ENCODE data around the gene CTDSP2. TPM values are rescaled to one million over a fixed set of nuclear protein-coding genes. Genes with fewer than 3 reads are reported as not detected.

The CTDSP2 gene
- total and polyA plus RNA-seq, 10 of the 15 experiments (the other 5 are each of a cell fraction or from before 2014, with no cell fraction given) = 17.3 to 98.2 (median 54.1) TPM

- TF ChIP-seq SUZ12 (IDR thresholded peaks at IDR 0.05; ENCODE audit: unreplicated experiment) = no peak
- peak; percentile 78; the same call in 1 of the 2 replicates for TF ChIP-seq ZNF207 (IDR thresholded peaks at IDR 0.05; ENCODE audit: borderline replicate concordance)
- peak; percentile 22; the same call in 1 of the 2 replicates for TF ChIP-seq ATF2 (IDR thresholded peaks at IDR 0.05; ENCODE audit: low read length)
- peak; percentile 92; the same call in 1 of the 2 replicates for TF ChIP-seq PML (IDR thresholded peaks at IDR 0.05; ENCODE audit: low read length)
- 0 out of 2 replicates have a peak, but pooled peaks have one; percentile 62 for TF ChIP-seq PAX5 (IDR thresholded peaks at IDR 0.05; ENCODE audit: borderline replicate concordance, low read depth, low read length)
Observed at GRCh38 chr12:57782608-57783465, 63.7 kb downstream of the CTDSP2 start, which contains the start of gene TSFM (continued).

GRCh38 chr12:57782243-57782607, 64.3 kb downstream of the CTDSP2 start:
- POLR2A ChIA-PET = interaction anchor here (1.5 kb wide), 1 partner anchor 117 kb away, joined by 3 read pairs; no protein-coding TSS in a partner anchor
- in situ Hi-C loops (cut with MboI) = no loop called here
- Histone ChIP-seq H2AFZ (ENCODE audit: control insufficient read depth, low read depth, low read length) (peak overlapping the region; percentile 67), H3K27ac (ENCODE audit: control insufficient read depth, insufficient read depth) (peak overlapping the region; percentile 22; the same call in 1 of the 2 replicates), H3K36me3 (ENCODE audit: control insufficient read depth in 2 of 2, insufficient read depth in 2 of 2, low read length in 1 of 2) (peaks cover 0 to 12% of the 10 kb centered on the region in 2 experiments; a peak in 3 of 4 replicates), H3K27me3 (replicated peaks in 1 of 2; ENCODE audit: control insufficient read depth in 2 of 2, insufficient read depth in 2 of 2, low read length in 1 of 2) (no peaks in the 10 kb centered on the region), H3K79me2 (ENCODE audit: control insufficient read depth, insufficient read depth, low read length) (peaks cover 15% of the 10 kb centered on the region), H3K9me3 (replicated peaks; ENCODE audit: control insufficient read depth, insufficient read depth, low read length) (no peaks in the 10 kb centered on the region), H3K9ac (ENCODE audit: control insufficient read depth, insufficient read depth, low read length) (no peak overlapping the region), H3K4me2 (ENCODE audit: control insufficient read depth, insufficient read depth) (peak overlapping the region; percentile 46; the same call in 1 of the 2 replicates), H4K20me1 (ENCODE audit: control insufficient read depth, insufficient read depth) (no peaks in the 10 kb centered on the region), H3K4me1 (ENCODE audit: control insufficient read depth, insufficient read depth, low read length) (peaks cover 8% of the 10 kb centered on the region; the same call in 1 of the 2 replicates), H3K4me3 (peak overlapping the region; percentile 98; the same call in 1 of the 2 replicates)
- CTCF ChIA-PET = interaction anchor here (1.0 to 2.7 kb wide), 19 partner anchors 8 to 158 kb away, joined by 3 to 16 read pairs (median 6); partner anchors contain the start of genes EEF1AKMT3 and METTL1
- FAIRE-seq (no peak), DNase-seq (ENCODE audit: low read depth, low spot score) (no peak), ATAC-seq (no peak; the same call in 1 of the 3 replicates)
- intact Hi-C loops (cut with micrococcal nuclease; ENCODE audit: unreplicated experiment) = loop anchor here (1.0 kb wide), 1 partner anchor 123 kb away; no protein-coding TSS in a partner anchor
- no peak for TF ChIP-seq BMI1 (IDR thresholded peaks at IDR 0.05; ENCODE audit: borderline replicate concordance)
- no peak for TF ChIP-seq REST (IDR thresholded peaks at IDR 0.05; ENCODE audit: low read depth, low read length)
- 0 out of 2 replicates have a peak, but pooled peaks have one; percentile 10 for TF ChIP-seq DPF2 (IDR thresholded peaks at IDR 0.05)
- TF ChIP-seq BACH1 (IDR thresholded peaks at IDR 0.05; ENCODE audit: borderline replicate concordance) = no peak
- TF ChIP-seq STAT1 (conservative IDR thresholded peaks at IDR 0.05) = no peak
- RAD21 ChIA-PET (ENCODE audit: unreplicated experiment) = interaction anchor here (1.0 kb wide), 1 partner anchor 10 kb away, joined by 4 read pairs; the partner anchor contains the start of genes EEF1AKMT3 and METTL1
- WGBS (ENCODE audit: insufficient coverage, insufficient replicate concordance, low lambda C conversion rate, missing lambda C conversion rate) = 13% methylated on average over 4 of the region's 4 CpGs
- SMC1A ChIA-PET (ENCODE audit: uncharacterized antibody, unreplicated experiment) = interaction anchor here (1.0 to 2.3 kb wide), 6 partner anchors 26 to 323 kb away, joined by 3 to 6 read pairs (median 3); partner anchors contain the start of genes GLI1 and TSPAN31
- BruUV-seq (replicated peaks) = no TSS peak
